Mucosa of descending colon (tissue), 3 donors: ENCODE measurements around the gene NDP. TPM values are rescaled to one million over a fixed set of nuclear protein-coding genes. Genes with fewer than 3 reads are reported as not detected.

Source experiments
- ATAC-seq: fragments of 200-7000 bp; cut with Tn5 transposase; one replicate; pipeline ENCODE4 v1.9.1; 2020; ENCODE audit warnings: mild to moderate bottlenecking, moderate library complexity
- DNase-seq, 3 donors: peaks; one replicate each; pipeline ENCODE4 v3.0.0-alpha.2; 2020
- H3K36me3 ChIP-seq: fragments of 200-600 bp; one replicate; pipeline ENCODE4 v1.8.0; 2021; ENCODE audit warnings: low read depth, mild to moderate bottlenecking
- H3K4me1 ChIP-seq: fragments of 200-600 bp; one replicate; pipeline ENCODE4 v1.8.0; 2021; ENCODE audit warnings: low read depth, mild to moderate bottlenecking
- H3K4me3 ChIP-seq: fragments of 200-600 bp; one replicate; pipeline ENCODE4 v1.8.0; 2021; ENCODE audit warnings: mild to moderate bottlenecking
- H3K9me3 ChIP-seq: fragments of 200-600 bp; one replicate; pipeline ENCODE4 v1.8.0; 2021; ENCODE audit warnings: mild to moderate bottlenecking
- CTCF ChIP-seq: fragments of 200-600 bp; IDR thresholded peaks from one replicate; pipeline ENCODE4 v1.8.0; 2022; ENCODE audit warnings: antibody characterized with exemption, mild to moderate bottlenecking
- intact Hi-C, 2 donors: fragments of 100-400 bp; cut with DNase I in 1 of 2; cut with micrococcal nuclease in 1 of 2; formaldehyde crosslinking; loops; one replicate each; pipeline versions ENCODE4 v1.11.0 to v1.11.1; 2022; cut with DNase I, micrococcal nuclease
- total RNA-seq, 3 donors: library from RNA; stranded (reverse); fragmentation: NEBNext Ultra II Directional in 2 of 3; extraction: Animal tissue kit (Norgen Biotek cat#: 25700) in 2 of 3; gene quantifications; one replicate each; pipeline versions ENCODE4 v1.2.1 to v1.2.4, GENCODE V29; 2021 to 2023
- donor health status: DM: no; HTN: no; CAD: no; lungs with moderate emphysema.
- donor health status: DM: no; HTN: no; CAD: no.
- donor health status: DM: no; HTN: yes; CAD: no.

Gene NDP
- total RNA-seq, 3 donors from 2014 or later = not detected

DNA sequence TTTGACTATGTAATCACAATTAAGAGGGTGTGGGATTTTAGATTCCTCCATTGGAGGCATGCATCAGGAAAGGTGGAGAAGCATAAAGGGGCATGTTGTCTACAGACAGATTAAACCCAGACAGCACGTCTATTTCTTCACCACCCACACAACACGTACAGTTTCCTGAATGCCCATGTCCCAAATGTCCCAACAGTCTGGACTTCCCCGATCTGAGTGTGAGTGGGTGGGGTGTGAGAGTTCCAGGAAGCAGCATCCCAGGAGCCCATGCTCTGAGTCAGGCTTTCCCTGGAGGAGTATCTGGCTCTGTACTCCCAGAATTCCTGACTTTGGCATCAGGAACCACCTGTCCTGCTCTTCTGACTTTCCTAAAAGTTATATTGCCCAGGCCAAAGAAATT, 30.8 kb upstream of the NDP start:
- no peak for ATAC-seq
- Histone ChIP-seq H3K9me3 (no peaks in the 10 kb centered on the region), H3K36me3 (no peaks in the 10 kb centered on the region), H3K4me3 (no peak overlapping the region), H3K4me1 (no peaks in the 10 kb centered on the region)
- intact Hi-C loops = no loop called here
- TF ChIP-seq CTCF = no peak
- DNase-seq = no peak

DNA sequence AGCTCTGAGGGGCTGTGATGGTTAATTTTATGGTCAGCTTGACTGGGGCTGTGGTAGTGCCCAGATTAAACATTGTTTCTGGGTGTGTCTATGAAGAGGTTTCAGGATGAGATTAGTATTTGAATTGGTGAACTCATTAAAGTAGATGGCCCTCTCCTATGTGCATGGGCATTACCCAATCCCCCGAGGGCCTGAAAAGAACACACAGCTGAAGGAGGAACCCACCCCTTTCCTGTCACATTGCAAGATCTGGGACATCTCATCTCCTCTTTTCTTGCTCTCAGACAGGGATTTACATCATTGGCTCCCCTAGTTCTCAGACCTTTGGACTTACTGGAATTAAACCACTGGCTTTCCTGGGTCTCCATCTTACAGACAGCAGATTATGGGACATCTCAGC, 29.4 kb upstream of the NDP start:
- no peak overlapping the region for H3K4me3 ChIP-seq
- intact Hi-C loops = no loop called here
- H3K9me3 ChIP-seq = no peaks in the 10 kb centered on the region
- ATAC-seq = no peak
- no peak for TF ChIP-seq CTCF
- DNase-seq = no peak
- H3K36me3 ChIP-seq = no peaks in the 10 kb centered on the region
- no peaks in the 10 kb centered on the region for H3K4me1 ChIP-seq

GRCh38 chrX:43998374-43998773, 25.2 kb upstream of the NDP start:
- intact Hi-C loops = no loop called here
- no peak for ATAC-seq

GRCh38 chrX:43996491-43996890, 23.3 kb upstream of the NDP start:
- no peak for TF ChIP-seq CTCF
- no peak for DNase-seq
- H3K4me3 ChIP-seq = no peak overlapping the region
- H3K4me1 ChIP-seq = no peaks in the 10 kb centered on the region
- intact Hi-C loops = no loop called here
- H3K9me3 ChIP-seq = no peaks in the 10 kb centered on the region
- no peaks in the 10 kb centered on the region for H3K36me3 ChIP-seq
- ATAC-seq = no peak

More at GRCh38 chrX:43998374-43998773, 25.2 kb upstream of the NDP start:
- Histone ChIP-seq H3K36me3 (no peaks in the 10 kb centered on the region), H3K4me1 (no peaks in the 10 kb centered on the region), H3K9me3 (no peaks in the 10 kb centered on the region), H3K4me3 (no peak overlapping the region)
- no peak for DNase-seq
- no peak for TF ChIP-seq CTCF

GRCh38 chrX:43986083-43986482, 12.9 kb upstream of the NDP start:
- intact Hi-C loops = no loop called here
- DNase-seq (no peak), ATAC-seq (no peak)
- Histone ChIP-seq H3K36me3 (no peaks in the 10 kb centered on the region), H3K9me3 (no peaks in the 10 kb centered on the region), H3K4me3 (no peak overlapping the region), H3K4me1 (no peaks in the 10 kb centered on the region)
- TF ChIP-seq CTCF = no peak

- Histone ChIP-seq H3K4me3 (no peak overlapping the region), H3K4me1 (no peaks in the 10 kb centered on the region), H3K36me3 (no peaks in the 10 kb centered on the region), H3K9me3 (no peaks in the 10 kb centered on the region)
- DNase-seq (no peak), ATAC-seq (no peak)
- no peak for TF ChIP-seq CTCF
- intact Hi-C loops = no loop called here
Observed at GRCh38 chrX:43985511-43985910, 12.3 kb upstream of the NDP start.
